CMK (cell line): Measurements from ENCODE around the gene TNNI2.
"Not testable (repeated sequence)": the region's sequence is repeated elsewhere in the genome, so short reads cannot be mapped to it uniquely, and the experiment has no call there.

Source experiments
- DNase-seq: peaks from one replicate; pipeline ENCODE4 v3.0.0-alpha.2; 2010; ENCODE audit warnings: low read depth

The TNNI2 gene

GRCh38 chr11:1838426-1839144, at the start of gene TNNI2:
Gene TNNI2, plus strand, starts transcription at chr11:1838981. Its CDS starts 716 bp downstream, at chr11:1839697.
- DNase-seq = no peak

GRCh38 chr11:1791912-1792311, 46.9 kb upstream of the TNNI2 start:
- DNase-seq = no peak

DNA sequence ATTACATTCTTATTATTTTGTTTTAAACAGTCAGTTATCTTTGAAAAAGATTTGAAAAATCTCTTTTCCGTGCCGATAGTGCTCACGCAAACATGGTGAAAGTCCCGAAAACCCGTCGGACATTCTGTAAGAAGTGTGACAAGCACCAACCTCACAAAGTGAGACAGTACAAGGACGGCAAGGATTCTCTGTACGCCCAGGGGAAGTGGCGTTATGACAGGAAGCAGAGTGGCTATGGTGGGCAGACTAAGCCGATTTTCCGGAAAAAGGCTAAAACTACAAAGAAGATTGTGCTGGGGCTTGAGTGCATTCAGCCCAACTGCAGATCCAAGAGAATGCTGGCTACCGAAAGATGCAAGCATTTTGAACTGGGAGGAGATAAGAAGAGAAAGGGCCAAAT, 46.3 kb upstream of the TNNI2 start:
- DNase-seq = no peak

DNA sequence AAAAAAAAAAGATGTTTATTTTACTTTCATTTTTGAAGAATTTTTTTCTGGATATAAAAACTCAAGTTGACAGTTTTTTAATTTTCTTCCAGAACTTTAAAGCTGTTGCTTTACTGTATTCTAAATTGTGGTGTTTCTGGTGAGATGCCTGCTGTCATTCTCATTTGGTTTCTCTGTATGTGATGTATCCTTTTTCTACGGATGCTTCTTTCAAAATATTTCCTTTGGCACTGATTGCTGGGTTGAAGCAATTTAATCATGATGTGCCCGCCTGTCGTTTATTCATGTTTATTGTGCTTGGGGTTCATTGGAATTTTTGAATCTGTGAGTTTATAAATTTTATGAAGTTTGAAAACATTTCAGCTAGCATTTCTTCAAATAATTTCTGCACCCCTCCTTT, 45.7 kb upstream of the TNNI2 start:
- no peak for DNase-seq

- no peak for DNase-seq
Measured at GRCh38 chr11:1796413-1797011, 42.3 kb upstream of the TNNI2 start.

- DNase-seq = no peak
Measured at GRCh38 chr11:1797391-1798125, 41.2 kb upstream of the TNNI2 start.

DNA sequence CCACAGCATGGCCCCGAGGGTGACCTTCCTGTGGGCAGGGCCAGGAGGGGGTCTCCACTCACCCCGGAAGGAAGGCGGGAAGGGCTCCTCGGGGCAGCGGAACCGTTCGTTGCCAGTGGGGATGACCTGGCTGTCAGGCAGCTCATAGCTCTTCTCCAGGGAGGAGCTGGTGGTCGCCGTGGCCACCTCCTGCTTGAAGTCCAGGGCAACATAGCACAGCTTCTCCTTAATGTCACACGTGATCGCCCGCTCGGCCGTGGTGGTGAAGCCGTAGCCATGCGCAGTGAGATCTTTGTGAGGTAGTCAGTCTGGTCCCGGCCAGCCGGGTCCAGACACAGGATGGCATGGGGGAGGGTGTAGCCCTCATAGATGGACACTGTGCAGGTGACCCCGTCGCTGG, 35.5 kb upstream of the TNNI2 start:
- no peak for DNase-seq

DNA sequence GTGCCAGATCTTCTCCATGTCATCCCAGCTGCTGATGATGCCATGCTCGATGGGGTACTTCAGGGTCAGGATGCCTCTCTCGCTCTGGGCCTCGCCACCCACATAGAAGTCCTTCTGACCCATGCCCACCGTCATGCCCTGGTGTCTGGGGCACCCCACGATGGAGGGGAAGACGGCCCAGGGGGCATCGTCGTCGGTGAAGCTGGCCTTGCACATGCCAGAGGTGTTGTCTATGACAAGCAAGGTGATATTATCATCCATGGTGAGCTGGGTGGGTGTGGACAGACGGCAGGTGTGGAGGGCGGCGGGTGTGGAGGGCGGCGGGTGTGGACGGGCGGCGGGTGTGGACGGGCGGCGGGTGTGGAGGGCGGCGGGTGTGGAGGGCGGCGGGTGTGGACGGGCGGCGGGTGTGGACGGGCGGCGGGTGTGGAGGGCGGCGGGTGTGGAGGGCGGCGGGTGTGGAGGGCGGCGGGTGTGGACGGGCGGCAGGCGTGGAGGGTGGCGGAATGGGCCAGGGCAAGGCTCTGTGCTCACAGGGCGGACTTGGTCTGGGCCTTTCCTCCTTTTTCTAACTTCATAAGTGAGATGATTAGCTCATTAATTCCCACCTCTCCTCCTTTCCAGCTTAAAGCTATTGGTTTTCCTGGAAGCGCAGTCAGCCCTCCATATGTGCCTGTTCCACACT, 34.8 kb upstream of the TNNI2 start:
- DNase-seq = not testable (repeated sequence)

- DNase-seq = no peak
Measured at GRCh38 chr11:1805525-1805924, 33.3 kb upstream of the TNNI2 start.

DNA sequence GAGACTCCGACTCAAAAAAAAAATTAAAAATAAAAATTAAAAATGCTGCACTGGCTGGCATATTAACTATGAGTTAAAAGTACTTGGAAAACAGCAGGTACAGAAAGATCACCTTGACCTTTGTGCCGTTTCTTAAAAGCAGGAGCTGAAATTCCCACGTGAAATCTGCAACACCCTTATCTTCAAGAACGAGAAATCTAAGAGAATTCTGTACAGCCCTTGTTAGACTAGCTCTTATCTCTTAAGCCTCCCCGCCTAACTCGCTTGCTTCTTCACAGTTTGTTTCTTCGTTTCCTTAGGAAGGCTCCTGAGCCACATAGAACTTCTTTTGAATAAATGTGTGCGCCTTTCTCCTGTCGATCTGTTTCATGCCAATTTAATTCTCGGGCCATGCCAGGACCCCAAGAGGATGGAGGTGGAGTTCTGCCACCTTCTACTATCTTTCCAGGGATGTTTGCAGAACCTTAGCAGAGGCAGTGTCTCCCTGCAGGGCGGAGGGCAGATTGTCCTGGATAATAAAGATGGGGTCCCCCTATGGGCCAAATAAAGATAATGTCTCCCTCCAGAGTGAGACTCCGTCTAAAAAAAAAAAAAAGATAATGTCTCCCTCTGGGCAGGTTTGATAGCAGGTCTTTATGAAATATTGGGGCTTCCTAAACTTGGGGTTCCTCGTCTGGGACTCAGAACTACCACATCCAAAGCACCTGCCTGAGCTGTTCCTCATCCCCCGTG, 31.4 kb upstream of the TNNI2 start:
- DNase-seq = no peak

GRCh38 chr11:1810761-1811160, 28.0 kb upstream of the TNNI2 start:
- no peak for DNase-seq

GRCh38 chr11:1812274-1812673, 26.5 kb upstream of the TNNI2 start:
- DNase-seq = no peak

DNA sequence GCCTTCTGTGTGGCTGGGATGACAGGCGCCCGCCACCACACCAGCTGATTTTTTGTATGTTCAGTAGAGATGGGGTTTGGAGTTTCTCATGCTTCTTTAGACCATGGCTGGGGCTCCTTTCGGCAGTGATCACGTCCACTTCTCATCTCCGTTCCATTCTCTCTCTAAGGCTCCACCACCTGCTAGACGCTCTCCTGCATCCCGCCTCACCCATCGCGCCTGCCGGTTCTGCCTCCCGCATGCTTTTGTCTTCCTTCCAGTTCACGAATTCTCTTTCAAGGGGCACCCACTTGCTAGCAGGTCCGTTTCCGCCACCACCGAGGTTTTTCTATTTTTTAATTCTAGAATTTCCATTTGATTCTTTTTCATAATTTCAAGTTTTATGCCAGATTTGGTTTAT, 26.0 kb upstream of the TNNI2 start:
- no peak for DNase-seq

GRCh38 chr11:1813356-1813755, 25.4 kb upstream of the TNNI2 start:
- DNase-seq = not testable (repeated sequence)

DNA sequence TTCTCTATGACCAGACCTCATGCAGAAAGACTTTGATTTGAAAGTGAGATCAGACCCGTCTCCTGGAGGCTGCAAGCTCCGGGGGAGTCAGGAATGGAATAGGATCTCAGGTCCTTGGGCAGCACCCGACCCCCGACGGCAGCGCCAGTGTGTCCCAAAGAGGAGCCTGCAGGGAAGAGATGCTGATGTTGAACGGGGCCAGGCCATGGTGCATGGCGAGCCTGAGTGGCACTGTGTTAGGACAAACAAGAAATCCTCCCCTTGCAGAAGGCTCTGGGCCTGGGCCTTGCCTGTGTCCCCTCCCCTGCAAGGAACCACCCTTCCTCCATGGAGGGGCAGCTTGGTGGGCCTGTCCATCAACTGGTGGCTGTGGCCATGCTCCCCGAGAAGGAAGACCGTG, 24.1 kb upstream of the TNNI2 start:
- DNase-seq = no peak

- no peak for DNase-seq
Measured at GRCh38 chr11:1815311-1815710, 23.5 kb upstream of the TNNI2 start.

DNA sequence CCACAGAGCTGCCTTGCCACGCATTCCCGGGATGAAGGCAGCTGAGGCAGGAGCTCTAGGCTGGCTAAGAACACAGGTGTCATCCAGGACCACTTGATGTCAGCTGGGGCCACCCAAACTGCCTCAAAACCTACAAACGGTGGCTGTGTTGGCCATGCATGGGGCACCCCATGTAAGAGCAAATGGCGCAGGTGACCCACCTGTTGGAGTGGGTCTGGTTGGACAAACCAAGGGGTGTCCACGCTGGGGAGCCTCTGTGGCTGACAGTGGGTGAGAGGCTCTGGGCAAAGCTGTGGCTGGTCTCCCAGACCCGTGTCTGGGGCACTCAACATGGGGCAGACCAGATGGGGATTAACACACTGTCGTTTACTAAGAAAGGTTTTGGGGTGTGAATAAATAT, 23.0 kb upstream of the TNNI2 start:
- DNase-seq = no peak

- no peak for DNase-seq
Measured at GRCh38 chr11:1817000-1817399, 21.8 kb upstream of the TNNI2 start.

GRCh38 chr11:1817511-1817910, 21.3 kb upstream of the TNNI2 start:
- no peak for DNase-seq

GRCh38 chr11:1819074-1819473, 19.7 kb upstream of the TNNI2 start:
- DNase-seq = no peak

GRCh38 chr11:1820463-1821325, 18.1 kb upstream of the TNNI2 start:
- DNase-seq = no peak
